Body of pancreas (tissue), 4 donors: ENCODE measurements around the gene LIN52.

Experiments used
- CTCF ChIP-seq, 7 experiments: fragments of 450-650 bp in 4 of 7; fragments of 200-600 bp in 3 of 7; sonication (generic) in 3 of 7; IDR thresholded peaks; one replicate each; pipeline ENCODE4 v1.5.1; 2016 to 2019; ENCODE audit warnings: antibody characterized with exemption in 7 of 7
- POLR2A ChIP-seq, 3 donors: fragments of 450-650 bp; IDR thresholded peaks; one replicate each; pipeline ENCODE4 v1.6.1; 2016; ENCODE audit warnings: antibody characterized with exemption in 3 of 3, mild to moderate bottlenecking in 2 of 3

- TF ChIP-seq CTCF (IDR thresholded peaks at IDR 0.05) (no peak), POLR2A (IDR thresholded peaks at IDR 0.05) (no peak)
Measured at GRCh38 chr14:74048281-74048680, 36.5 kb upstream of the LIN52 start.
